Panc1 (cell line): ENCODE results near the gene WAPL.

ENCODE experiments used
- REST ChIP-seq, 2 experiments: IDR thresholded peaks; 2 replicates each; pipeline ENCODE4 v1.6.1; 2011 to 2012; ENCODE audit warnings: low read depth in 2 of 2, control low read depth in 1 of 2, low read length in 1 of 2, mild to moderate bottlenecking in 1 of 2, moderate library complexity in 1 of 2; ENCODE audit not compliant: insufficient read depth in 1 of 2
- SIN3A ChIP-seq: IDR thresholded peaks from 2 replicates; pipeline ENCODE4 v1.6.1; 2012; ENCODE audit warnings: low read depth, mild to moderate bottlenecking, low read length, moderate library complexity, borderline replicate concordance; ENCODE audit not compliant: insufficient read depth
- TF ChIP-seq, protein P1 (sequence below): fragments of 450-650 bp; IDR thresholded peaks from 2 replicates; pipeline ENCODE4 v1.5.1; 2017; ENCODE audit warnings: mild to moderate bottlenecking

- TF ChIP-seq, protein P1, sequence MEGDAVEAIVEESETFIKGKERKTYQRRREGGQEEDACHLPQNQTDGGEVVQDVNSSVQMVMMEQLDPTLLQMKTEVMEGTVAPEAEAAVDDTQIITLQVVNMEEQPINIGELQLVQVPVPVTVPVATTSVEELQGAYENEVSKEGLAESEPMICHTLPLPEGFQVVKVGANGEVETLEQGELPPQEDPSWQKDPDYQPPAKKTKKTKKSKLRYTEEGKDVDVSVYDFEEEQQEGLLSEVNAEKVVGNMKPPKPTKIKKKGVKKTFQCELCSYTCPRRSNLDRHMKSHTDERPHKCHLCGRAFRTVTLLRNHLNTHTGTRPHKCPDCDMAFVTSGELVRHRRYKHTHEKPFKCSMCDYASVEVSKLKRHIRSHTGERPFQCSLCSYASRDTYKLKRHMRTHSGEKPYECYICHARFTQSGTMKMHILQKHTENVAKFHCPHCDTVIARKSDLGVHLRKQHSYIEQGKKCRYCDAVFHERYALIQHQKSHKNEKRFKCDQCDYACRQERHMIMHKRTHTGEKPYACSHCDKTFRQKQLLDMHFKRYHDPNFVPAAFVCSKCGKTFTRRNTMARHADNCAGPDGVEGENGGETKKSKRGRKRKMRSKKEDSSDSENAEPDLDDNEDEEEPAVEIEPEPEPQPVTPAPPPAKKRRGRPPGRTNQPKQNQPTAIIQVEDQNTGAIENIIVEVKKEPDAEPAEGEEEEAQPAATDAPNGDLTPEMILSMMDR: no peak
- no peak for TF ChIP-seq SIN3A
- no peak for TF ChIP-seq REST (IDR thresholded peaks at IDR 0.05; ENCODE audit: insufficient read depth in 1 of 2, low read depth in 2 of 2, low read length in 1 of 2)
Measured at GRCh38 chr10:86391236-86391840, 130.3 kb downstream of the WAPL start.
